Measurements from ENCODE around the gene SPIRE1.

Gene SPIRE1

GRCh38 chr18:12516049-12516630, 141.8 kb downstream of the SPIRE1 start:
- no peak overlapping the region for H3K4ac ChIP-seq (ENCODE audit: low read depth in 1 of 2, low read length in 2 of 2)
- WGBS: 62% methylated on average over 4 of the region's 4 CpGs

DNA sequence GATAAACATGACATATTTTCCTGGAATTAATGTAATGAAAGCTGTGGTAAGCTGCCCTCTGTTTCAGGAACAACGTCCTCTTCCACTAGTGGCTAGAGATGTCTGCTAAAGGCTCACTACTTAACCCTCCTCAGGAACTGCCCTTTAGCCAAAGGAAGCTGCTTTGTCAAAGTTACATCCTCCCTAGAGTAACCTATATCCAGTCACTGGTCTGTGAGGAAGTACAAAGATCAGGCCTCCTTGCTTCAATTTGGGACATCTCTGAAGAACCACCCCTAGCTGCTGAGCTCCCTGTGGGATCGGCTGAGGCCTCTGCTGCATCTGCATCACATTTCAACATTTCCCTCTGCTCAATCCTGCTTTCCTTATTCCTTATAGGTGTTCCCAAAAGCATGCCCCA, 142.4 kb downstream of the SPIRE1 start:
- H4K91ac ChIP-seq (ENCODE audit: low read length): no peak overlapping the region
- 78% methylated on average over 2 of the region's 2 CpGs for WGBS

More at GRCh38 chr18:12516049-12516630, 141.8 kb downstream of the SPIRE1 start:
- no peak overlapping the region for H2BK15ac ChIP-seq (ENCODE audit: low read depth, poor library complexity, severe bottlenecking)
- no peak overlapping the region for H2BK5ac ChIP-seq (ENCODE audit: low read depth, low read length, poor library complexity, severe bottlenecking)
- no peak overlapping the region for H3K14ac ChIP-seq (ENCODE audit: low read length in 2 of 2)
- no peaks in the 10 kb centered on the region for H3K27me3 ChIP-seq (ENCODE audit: control insufficient read depth in 1 of 2, insufficient read depth in 1 of 2, low read length in 2 of 2)
- no peak overlapping the region for H3K23ac ChIP-seq (ENCODE audit: low read length in 2 of 2)
- H3K4me2 ChIP-seq (ENCODE audit: low read length, poor library complexity, severe bottlenecking): no peak overlapping the region
- H3K4me3 ChIP-seq (ENCODE audit: insufficient read depth in 1 of 2, low read depth in 1 of 2, low read length in 2 of 2): no peak overlapping the region
- no peak overlapping the region for H4K91ac ChIP-seq (ENCODE audit: low read length)
- peaks cover 6% of the 10 kb centered on the region for H3K4me1 ChIP-seq (ENCODE audit: control insufficient read depth, insufficient read depth, low read depth, low read length)
- H3K9me3 ChIP-seq (ENCODE audit: control insufficient read depth, low read length): no peaks in the 10 kb centered on the region
- no peak overlapping the region for H2AFZ ChIP-seq (ENCODE audit: low read depth, low read length)
- H2AK5ac ChIP-seq (ENCODE audit: low read length, severe bottlenecking): no peak overlapping the region
- no peak overlapping the region for H3K27ac ChIP-seq (ENCODE audit: low read length, poor library complexity, severe bottlenecking)
- H2BK120ac ChIP-seq (ENCODE audit: low read depth, low read length): no peak overlapping the region
- no peak overlapping the region for H2BK12ac ChIP-seq (ENCODE audit: low read length in 2 of 2)
- H3K18ac ChIP-seq (ENCODE audit: low read depth in 1 of 2, low read length in 2 of 2): no peak overlapping the region
- no peak overlapping the region for H4K8ac ChIP-seq (ENCODE audit: low read length)
- H3K36me3 ChIP-seq (ENCODE audit: control insufficient read depth in 1 of 2, insufficient read depth in 2 of 2, low read depth in 1 of 2, low read length in 2 of 2): peaks cover 1 to 2% of the 10 kb centered on the region in 2 experiments
- DNase-seq: peak; percentile 23
- no peak overlapping the region for H3K9ac ChIP-seq (ENCODE audit: low read length)
- peaks cover 15% of the 10 kb centered on the region for H3K79me1 ChIP-seq (replicated peaks; ENCODE audit: low read length, poor library complexity, severe bottlenecking)

GRCh38 chr18:12507007-12507406, 150.9 kb downstream of the SPIRE1 start:
- Histone ChIP-seq H2BK120ac (ENCODE audit: low read depth, low read length) (no peak overlapping the region), H3K4ac (ENCODE audit: low read depth in 1 of 2, low read length in 2 of 2) (no peak overlapping the region), H3K27me3 (ENCODE audit: control insufficient read depth in 1 of 2, insufficient read depth in 1 of 2, low read length in 2 of 2) (no peaks in the 10 kb centered on the region), H2BK5ac (ENCODE audit: low read depth, low read length, poor library complexity, severe bottlenecking) (no peak overlapping the region), H2BK15ac (ENCODE audit: low read depth, poor library complexity, severe bottlenecking) (no peak overlapping the region), H4K8ac (ENCODE audit: low read length) (no peak overlapping the region), H3K9ac (ENCODE audit: low read length) (no peak overlapping the region), H4K91ac (ENCODE audit: low read length) (no peak overlapping the region), H3K9me3 (ENCODE audit: control insufficient read depth, low read length) (no peaks in the 10 kb centered on the region), H3K79me1 (replicated peaks; ENCODE audit: low read length, poor library complexity, severe bottlenecking) (peaks cover 11% of the 10 kb centered on the region), H2AFZ (ENCODE audit: low read depth, low read length) (no peak overlapping the region), H2AK5ac (ENCODE audit: low read length, severe bottlenecking) (no peak overlapping the region), H3K23ac (ENCODE audit: low read length in 2 of 2) (no peak overlapping the region), H3K18ac (ENCODE audit: low read depth in 1 of 2, low read length in 2 of 2) (no peak overlapping the region), H3K4me2 (ENCODE audit: low read length, poor library complexity, severe bottlenecking) (no peak overlapping the region), H2BK12ac (ENCODE audit: low read length in 2 of 2) (no peak overlapping the region), H3K14ac (ENCODE audit: low read length in 2 of 2) (no peak overlapping the region), H3K27ac (ENCODE audit: low read length, poor library complexity, severe bottlenecking) (no peak overlapping the region), H3K4me1 (ENCODE audit: control insufficient read depth, insufficient read depth, low read depth, low read length) (no peaks in the 10 kb centered on the region), H3K4me3 (ENCODE audit: insufficient read depth in 1 of 2, low read depth in 1 of 2, low read length in 2 of 2) (no peak overlapping the region), H3K36me3 (ENCODE audit: control insufficient read depth in 1 of 2, insufficient read depth in 2 of 2, low read depth in 1 of 2, low read length in 2 of 2) (peaks cover 16 to 34% of the 10 kb centered on the region in 2 experiments)
- WGBS: 96% methylated on average over 5 of the region's 5 CpGs
- no peak for DNase-seq

More for the DNA sequence above, 142.4 kb downstream of the SPIRE1 start:
- H3K4ac ChIP-seq (ENCODE audit: low read depth in 1 of 2, low read length in 2 of 2): no peak overlapping the region
- H3K36me3 ChIP-seq (ENCODE audit: control insufficient read depth in 1 of 2, insufficient read depth in 2 of 2, low read depth in 1 of 2, low read length in 2 of 2): peaks cover 3 to 7% of the 10 kb centered on the region in 2 experiments
- H3K27ac ChIP-seq (ENCODE audit: low read length, poor library complexity, severe bottlenecking): no peak overlapping the region
- peaks cover 6% of the 10 kb centered on the region for H3K4me1 ChIP-seq (ENCODE audit: control insufficient read depth, insufficient read depth, low read depth, low read length)
- no peak overlapping the region for H2BK15ac ChIP-seq (ENCODE audit: low read depth, poor library complexity, severe bottlenecking)
- no peak overlapping the region for H4K8ac ChIP-seq (ENCODE audit: low read length)
- H2AK5ac ChIP-seq (ENCODE audit: low read length, severe bottlenecking): no peak overlapping the region
- no peak overlapping the region for H2AFZ ChIP-seq (ENCODE audit: low read depth, low read length)
- H2BK5ac ChIP-seq (ENCODE audit: low read depth, low read length, poor library complexity, severe bottlenecking): no peak overlapping the region
- H3K9ac ChIP-seq (ENCODE audit: low read length): no peak overlapping the region
- no peaks in the 10 kb centered on the region for H3K9me3 ChIP-seq (ENCODE audit: control insufficient read depth, low read length)
- H3K14ac ChIP-seq (ENCODE audit: low read length in 2 of 2): no peak overlapping the region
- H2BK120ac ChIP-seq (ENCODE audit: low read depth, low read length): no peak overlapping the region
- H3K79me1 ChIP-seq (replicated peaks; ENCODE audit: low read length, poor library complexity, severe bottlenecking): peaks cover 13% of the 10 kb centered on the region
- no peak overlapping the region for H3K4me2 ChIP-seq (ENCODE audit: low read length, poor library complexity, severe bottlenecking)
- H3K18ac ChIP-seq (ENCODE audit: low read depth in 1 of 2, low read length in 2 of 2): no peak overlapping the region
- H3K27me3 ChIP-seq (ENCODE audit: control insufficient read depth in 1 of 2, insufficient read depth in 1 of 2, low read length in 2 of 2): no peaks in the 10 kb centered on the region
- no peak overlapping the region for H2BK12ac ChIP-seq (ENCODE audit: low read length in 2 of 2)
- no peak overlapping the region for H3K4me3 ChIP-seq (ENCODE audit: insufficient read depth in 1 of 2, low read depth in 1 of 2, low read length in 2 of 2)
- H3K23ac ChIP-seq (ENCODE audit: low read length in 2 of 2): no peak overlapping the region
- no peak for DNase-seq

GRCh38 chr18:12500986-12501385, 156.9 kb downstream of the SPIRE1 start:
- Histone ChIP-seq H2BK12ac (ENCODE audit: low read length in 2 of 2) (no peak overlapping the region), H2AFZ (ENCODE audit: low read depth, low read length) (no peak overlapping the region), H3K79me1 (replicated peaks; ENCODE audit: low read length, poor library complexity, severe bottlenecking) (peaks cover 22% of the 10 kb centered on the region), H3K27me3 (ENCODE audit: control insufficient read depth in 1 of 2, insufficient read depth in 1 of 2, low read length in 2 of 2) (no peaks in the 10 kb centered on the region), H2BK5ac (ENCODE audit: low read depth, low read length, poor library complexity, severe bottlenecking) (no peak overlapping the region), H3K4me2 (ENCODE audit: low read length, poor library complexity, severe bottlenecking) (no peak overlapping the region), H3K9ac (ENCODE audit: low read length) (no peak overlapping the region), H3K27ac (ENCODE audit: low read length, poor library complexity, severe bottlenecking) (no peak overlapping the region), H2BK15ac (ENCODE audit: low read depth, poor library complexity, severe bottlenecking) (no peak overlapping the region), H3K9me3 (ENCODE audit: control insufficient read depth, low read length) (no peaks in the 10 kb centered on the region), H2BK120ac (ENCODE audit: low read depth, low read length) (no peak overlapping the region), H3K23ac (ENCODE audit: low read length in 2 of 2) (no peak overlapping the region), H3K36me3 (ENCODE audit: control insufficient read depth in 1 of 2, insufficient read depth in 2 of 2, low read depth in 1 of 2, low read length in 2 of 2) (peaks cover 12 to 17% of the 10 kb centered on the region in 2 experiments), H2AK5ac (ENCODE audit: low read length, severe bottlenecking) (no peak overlapping the region), H3K4me3 (ENCODE audit: insufficient read depth in 1 of 2, low read depth in 1 of 2, low read length in 2 of 2) (no peak overlapping the region), H3K4me1 (ENCODE audit: control insufficient read depth, insufficient read depth, low read depth, low read length) (no peaks in the 10 kb centered on the region), H4K91ac (ENCODE audit: low read length) (no peak overlapping the region), H3K4ac (ENCODE audit: low read depth in 1 of 2, low read length in 2 of 2) (no peak overlapping the region), H4K8ac (ENCODE audit: low read length) (no peak overlapping the region), H3K18ac (ENCODE audit: low read depth in 1 of 2, low read length in 2 of 2) (no peak overlapping the region), H3K14ac (ENCODE audit: low read length in 2 of 2) (no peak overlapping the region)
- 100% methylated on average over 2 of the region's 6 CpGs for WGBS
- DNase-seq: no peak
